Bone marrow (tissue), 2 donors: ENCODE data around the gene FOXB2.
"Not testable (repeated sequence)": the region's sequence is repeated elsewhere in the genome, so short reads cannot be mapped to it uniquely, and the experiment has no call there.

ENCODE experiments used
- DNase-seq, 2 donors: peaks; one replicate each; lab custom pipeline; 2025; lab: John Stamatoyannopoulos, UW

FOXB2 gene

GRCh38 chr9:77019236-77019925 is at the start of gene FOXB2:
FOXB2 (plus strand) TSS chr9:77019655; CDS start chr9:77019655, 0 bp downstream.
- no peak for DNase-seq

DNA sequence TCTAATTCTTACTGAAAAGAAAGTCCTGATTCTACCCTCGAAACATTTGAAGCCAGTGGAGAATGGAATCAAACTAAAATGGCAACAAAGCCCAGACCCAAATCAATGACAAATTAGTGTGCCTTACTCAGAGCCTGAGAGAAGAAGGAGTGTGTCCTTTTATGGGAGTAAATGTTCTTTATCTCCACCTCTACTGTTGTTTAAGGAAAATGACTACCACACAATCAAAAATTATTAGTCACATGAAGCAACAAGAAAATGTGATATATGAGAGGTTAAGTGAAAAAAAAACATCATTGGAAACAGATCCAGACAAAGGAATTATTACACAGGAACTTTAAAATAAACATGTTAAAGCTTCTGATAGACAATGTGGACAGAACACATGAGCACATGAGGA is 49.7 kb upstream of the FOXB2 start:
- DNase-seq, result no peak

DNA sequence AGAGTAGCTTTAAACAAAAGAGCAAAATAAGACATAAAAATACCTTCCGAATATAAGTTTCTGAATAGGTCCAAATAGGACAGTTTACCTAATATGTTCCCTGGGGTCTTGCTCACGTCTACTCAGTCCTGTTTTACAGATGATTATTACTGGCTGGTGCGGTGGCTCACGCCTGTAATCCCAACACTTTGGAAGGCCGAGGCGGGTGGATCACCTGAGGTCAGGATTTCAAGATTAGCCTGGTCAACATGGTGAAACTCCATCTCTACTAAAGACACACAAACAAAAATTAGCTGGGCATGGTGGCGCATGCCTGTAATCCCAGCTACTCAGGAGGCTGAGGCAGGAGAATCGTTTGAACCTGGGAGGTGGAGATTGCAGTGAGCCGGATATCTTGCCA is 40.6 kb upstream of the FOXB2 start:
- DNase-seq, result not testable (repeated sequence)

DNA sequence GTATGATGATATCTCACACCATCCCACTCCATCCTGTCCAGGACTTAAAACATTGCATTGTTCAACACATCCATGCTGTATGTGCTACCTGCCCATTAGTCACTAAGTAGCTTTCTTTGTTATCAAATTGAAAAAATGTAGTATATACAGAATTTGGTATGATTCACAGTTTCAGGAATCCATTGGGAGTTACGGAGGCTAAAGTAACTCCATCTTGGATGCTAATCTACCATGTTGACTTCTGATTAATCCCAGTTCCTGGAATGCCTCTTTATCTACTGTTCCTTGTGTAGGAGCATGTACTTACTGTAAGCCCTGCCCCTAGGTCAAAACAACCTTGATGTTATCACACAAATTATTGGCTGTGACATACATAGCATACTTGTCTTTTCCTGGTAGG is 38.9 kb upstream of the FOXB2 start:
- no peak for DNase-seq

DNA sequence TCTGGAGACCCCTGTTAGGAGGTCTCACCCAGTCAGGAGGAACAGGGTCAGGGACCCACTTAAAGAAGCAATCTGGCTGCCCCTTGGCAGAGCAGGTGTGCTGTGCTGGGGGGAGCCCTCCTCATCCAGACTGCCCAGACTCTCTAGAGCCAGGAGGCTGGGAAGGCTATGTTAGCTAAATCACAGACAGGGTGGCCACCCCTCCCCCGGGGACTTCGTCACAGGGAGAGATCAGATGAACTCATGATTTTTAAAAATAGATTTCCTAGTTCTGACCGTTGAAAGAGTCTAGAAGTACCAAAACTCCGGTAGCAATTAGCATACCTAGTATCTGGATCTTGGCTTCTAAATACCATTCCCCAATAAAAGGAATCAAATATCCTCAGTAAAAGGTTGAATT is 35.0 kb upstream of the FOXB2 start:
- no peak for DNase-seq

DNA sequence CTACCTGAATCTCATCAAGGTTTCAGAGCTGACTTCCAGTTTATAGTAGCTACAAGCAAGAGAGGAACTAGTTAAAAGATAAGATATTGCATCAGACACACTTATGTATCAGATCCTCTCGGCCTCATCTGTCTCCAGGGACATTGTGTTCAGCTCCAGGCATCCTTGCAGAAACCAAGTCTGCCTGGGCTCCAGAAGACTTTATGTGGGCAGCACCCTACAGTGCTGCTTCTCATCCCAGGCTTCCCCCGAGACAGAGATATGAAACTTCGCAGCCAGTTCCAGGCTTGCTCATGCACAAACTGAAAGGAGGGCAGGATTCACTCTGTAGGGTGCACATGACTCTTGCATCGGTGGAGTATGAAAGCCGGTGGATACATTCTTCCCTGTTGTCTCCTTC is 33.9 kb upstream of the FOXB2 start:
- DNase-seq, result no peak

DNA sequence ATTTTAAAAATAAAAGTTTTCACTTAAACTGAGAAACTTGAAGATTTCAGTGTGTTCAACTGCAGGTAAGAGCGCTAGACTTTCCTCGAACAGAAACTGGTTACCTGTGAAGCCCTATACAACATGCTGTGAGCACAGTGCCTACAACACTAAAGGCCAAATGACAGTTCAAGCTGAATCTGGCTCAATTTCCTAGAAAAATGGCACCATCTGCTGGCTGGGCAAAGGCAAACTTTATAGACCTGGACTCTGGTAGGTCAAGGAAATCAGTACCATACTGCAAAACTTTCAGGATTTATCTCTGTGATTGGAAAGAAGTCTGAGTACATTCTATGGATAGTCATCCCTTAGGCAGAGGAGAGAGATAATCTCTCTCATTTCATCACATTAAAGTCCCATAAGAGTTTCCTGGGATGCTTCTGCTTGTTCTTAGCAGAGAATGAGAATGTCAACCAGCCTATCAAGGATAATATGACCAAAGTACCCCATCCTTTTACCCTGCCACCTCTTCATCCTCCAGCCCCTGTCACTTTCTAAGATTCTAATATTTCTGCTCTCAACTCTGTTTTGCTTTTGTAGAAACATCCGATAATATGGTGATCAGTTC is 31.8 kb upstream of the FOXB2 start:
- no peak for DNase-seq

GRCh38 chr9:76988941-76989340 is 30.5 kb upstream of the FOXB2 start:
- no peak for DNase-seq

- no peak for DNase-seq
Observed at GRCh38 chr9:76989501-76989900, 30.0 kb upstream of the FOXB2 start.

GRCh38 chr9:76996700-76997099 is 22.8 kb upstream of the FOXB2 start:
- DNase-seq, result no peak

GRCh38 chr9:76999261-76999660 is 20.2 kb upstream of the FOXB2 start:
- no peak for DNase-seq

DNA sequence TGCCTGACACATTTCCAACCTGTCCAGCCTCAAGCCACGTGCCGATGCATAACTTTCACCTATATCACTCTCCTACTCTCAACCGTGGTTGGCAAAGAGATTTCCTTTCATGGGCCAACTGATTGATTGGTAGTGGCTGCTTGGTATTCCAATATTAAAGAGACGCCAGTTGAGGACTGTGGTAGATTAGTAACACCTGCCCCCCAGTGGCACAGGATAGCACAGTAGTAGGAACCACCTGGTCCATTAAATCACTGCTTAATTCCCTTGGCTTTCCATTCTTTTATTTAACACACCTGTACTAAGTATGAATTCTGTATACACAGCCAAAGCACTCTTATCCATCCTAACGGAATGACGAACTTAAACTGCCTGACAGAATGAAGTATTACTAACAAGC is 19.1 kb upstream of the FOXB2 start:
- no peak for DNase-seq

- DNase-seq, result no peak
Observed at GRCh38 chr9:77003366-77003765, 16.1 kb upstream of the FOXB2 start.

GRCh38 chr9:77005216-77005615 is 14.2 kb upstream of the FOXB2 start:
- no peak for DNase-seq

DNA sequence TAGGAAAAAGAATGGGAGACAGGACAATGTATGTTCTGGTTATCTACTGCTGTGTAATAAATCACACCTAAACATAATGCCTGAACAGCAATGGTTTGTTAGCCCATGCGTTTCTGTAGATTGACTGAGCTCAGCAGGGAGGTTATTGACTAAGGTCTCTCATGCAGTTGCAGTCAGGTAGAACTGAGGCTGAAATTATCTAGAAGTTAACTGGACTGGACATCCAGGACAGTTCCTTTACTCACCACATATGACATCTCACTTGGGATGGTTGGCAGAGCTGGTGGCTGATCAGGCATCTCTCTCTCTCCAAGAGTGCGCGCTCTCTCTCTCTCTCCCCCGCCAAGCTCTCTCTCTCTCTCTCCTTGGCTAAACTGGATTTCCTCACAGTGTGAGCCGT is 8.9 kb upstream of the FOXB2 start:
- DNase-seq, result no peak

GRCh38 chr9:77011973-77012821 is 7.3 kb upstream of the FOXB2 start:
- DNase-seq, result peak in 1 of 2 donors; percentile 24

DNA sequence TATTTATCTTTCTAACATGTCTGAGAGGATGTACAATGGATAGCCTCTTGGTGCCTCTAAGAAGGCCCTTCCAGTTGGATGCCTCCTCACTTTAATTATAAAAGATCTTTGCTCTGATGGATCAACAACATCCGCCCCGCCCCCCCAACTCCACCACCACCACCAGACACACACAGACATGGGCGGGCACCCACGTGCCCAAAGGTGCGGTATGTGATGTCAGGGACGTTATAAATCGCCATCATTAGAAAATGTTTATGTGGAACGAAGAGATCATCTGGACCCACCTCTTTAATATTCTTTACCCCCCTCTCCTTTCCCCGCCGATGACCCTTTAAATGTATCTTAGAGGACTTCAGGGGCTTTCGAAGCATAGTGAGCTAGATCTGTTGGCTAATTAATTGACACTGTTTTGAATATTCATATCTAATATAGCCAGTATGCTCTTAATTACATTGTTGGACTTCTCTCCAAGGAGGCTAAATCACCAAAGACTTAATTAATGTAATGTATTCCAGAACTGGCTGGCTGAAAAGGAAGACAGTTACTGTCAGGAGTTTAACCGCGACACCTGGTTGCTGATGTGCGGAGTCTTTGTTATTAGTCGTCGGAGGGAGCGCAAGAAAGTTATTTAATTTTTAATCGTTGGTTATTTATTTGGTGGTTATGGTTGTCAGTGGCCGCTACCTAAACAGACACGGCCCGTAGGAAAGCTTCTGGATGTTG is 6.1 kb upstream of the FOXB2 start:
- DNase-seq, result no peak

GRCh38 chr9:77013932-77014596 is 5.4 kb upstream of the FOXB2 start:
- DNase-seq, result no peak

DNA sequence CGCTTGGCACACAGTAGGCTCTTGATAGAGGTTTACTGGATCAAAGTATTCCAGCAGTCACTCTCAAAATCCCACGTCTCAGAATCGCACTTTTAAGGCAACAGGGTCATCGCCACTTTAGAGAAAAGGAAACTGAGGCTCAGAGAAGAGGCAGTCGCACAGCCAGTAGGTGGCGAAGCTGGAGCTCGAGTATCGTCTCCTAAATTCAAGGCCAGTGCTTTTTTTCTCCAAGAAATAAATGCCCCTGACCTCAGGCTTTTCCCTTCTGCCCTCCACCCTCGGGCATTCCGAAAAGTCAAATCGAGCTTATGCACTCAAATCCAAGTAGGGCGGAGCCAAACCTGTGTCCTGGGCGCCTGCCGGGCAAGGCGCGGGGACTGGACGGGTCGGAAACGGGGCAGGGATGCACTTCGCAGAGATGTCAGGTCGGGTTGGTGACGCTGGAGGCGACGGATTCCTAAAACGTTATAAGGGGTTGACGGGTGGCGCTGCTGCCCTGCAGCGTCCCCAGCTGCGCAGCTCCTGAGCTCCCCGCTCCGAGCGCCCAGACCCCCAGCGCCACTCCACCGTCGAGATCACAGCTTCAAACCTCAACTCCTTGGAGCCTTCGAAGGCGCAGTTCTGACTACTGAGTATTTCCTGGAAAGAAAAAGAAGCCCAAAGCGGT is 4.7 kb upstream of the FOXB2 start:
- DNase-seq, result no peak

GRCh38 chr9:77015327-77016048 is 4.0 kb upstream of the FOXB2 start:
- no peak for DNase-seq

DNA sequence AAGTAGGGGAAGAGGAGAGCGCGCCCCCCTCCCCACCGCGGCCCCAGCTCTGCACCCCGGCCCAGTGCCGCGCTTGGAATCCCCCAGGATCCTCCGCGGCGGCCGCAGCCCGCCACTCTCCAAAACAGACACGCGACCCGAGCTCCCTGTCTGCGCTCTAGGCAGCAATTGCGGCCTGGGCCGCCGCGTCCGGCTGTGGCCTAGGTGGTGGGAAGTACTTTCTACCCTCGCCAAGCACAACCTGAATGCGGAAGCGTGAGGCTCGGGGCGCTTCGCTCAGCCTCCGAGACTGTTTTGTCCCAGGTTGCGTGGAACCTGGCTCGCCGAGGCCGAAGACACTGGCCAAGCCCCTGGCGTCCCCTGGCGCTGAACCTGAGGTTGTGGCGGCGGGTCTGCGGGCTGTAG is 3.3 kb upstream of the FOXB2 start:
- DNase-seq, result no peak
